ENCODE data around the gene DSE. TPM values are rescaled to one million over a fixed set of nuclear protein-coding genes. Genes with fewer than 3 reads are reported as not detected.

Gene DSE
- total RNA-seq, 1 experiment from 2014 or later, result 5.4 TPM

DNA sequence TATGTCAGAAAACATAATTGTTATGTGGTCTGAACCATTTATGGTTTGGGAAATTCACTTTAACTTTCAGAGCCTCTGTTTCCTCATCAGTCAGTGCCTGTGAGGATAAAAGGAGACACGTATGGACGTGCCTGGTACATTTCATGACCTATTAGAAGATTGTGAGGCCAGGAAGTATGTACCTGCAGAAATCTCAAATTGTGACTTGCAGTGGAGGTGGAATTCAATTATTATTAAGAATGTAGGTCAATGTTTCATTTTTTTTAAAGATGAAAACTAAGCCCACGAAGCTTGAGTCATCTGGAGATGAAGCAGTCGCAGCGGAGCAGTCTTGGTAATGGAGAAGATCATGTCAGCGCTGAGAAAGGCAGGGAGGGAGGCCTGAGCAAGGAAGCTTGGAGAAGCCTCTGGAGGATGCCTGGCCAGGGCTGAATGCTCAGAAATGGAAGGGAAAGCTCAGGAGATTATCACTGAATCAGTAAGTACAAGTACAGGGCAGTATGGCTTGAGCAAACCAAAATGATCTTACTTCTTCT lies 3.9 kb upstream of the DSE start:
- no TSS peak for BruUV-seq (replicated peaks)
- POLR2A ChIA-PET, result no interaction called here
- H3K27me3 ChIP-seq (ENCODE audit: control insufficient read depth, insufficient read depth, low read length), result peaks cover 41% of the 10 kb centered on the region
- H3K4me1 ChIP-seq (ENCODE audit: control insufficient read depth, insufficient read depth, low read length), result no peaks in the 10 kb centered on the region
- CTCF ChIA-PET, result no interaction called here
- H3K27ac ChIP-seq (ENCODE audit: low read length), result no peak overlapping the region
- H3K9me3 ChIP-seq (ENCODE audit: control insufficient read depth, insufficient read depth, low read depth, low read length), result no peaks in the 10 kb centered on the region
- no peak overlapping the region for H3K4me3 ChIP-seq (ENCODE audit: low read depth in 2 of 2, low read length in 2 of 2)
- TF ChIP-seq, protein P1, sequence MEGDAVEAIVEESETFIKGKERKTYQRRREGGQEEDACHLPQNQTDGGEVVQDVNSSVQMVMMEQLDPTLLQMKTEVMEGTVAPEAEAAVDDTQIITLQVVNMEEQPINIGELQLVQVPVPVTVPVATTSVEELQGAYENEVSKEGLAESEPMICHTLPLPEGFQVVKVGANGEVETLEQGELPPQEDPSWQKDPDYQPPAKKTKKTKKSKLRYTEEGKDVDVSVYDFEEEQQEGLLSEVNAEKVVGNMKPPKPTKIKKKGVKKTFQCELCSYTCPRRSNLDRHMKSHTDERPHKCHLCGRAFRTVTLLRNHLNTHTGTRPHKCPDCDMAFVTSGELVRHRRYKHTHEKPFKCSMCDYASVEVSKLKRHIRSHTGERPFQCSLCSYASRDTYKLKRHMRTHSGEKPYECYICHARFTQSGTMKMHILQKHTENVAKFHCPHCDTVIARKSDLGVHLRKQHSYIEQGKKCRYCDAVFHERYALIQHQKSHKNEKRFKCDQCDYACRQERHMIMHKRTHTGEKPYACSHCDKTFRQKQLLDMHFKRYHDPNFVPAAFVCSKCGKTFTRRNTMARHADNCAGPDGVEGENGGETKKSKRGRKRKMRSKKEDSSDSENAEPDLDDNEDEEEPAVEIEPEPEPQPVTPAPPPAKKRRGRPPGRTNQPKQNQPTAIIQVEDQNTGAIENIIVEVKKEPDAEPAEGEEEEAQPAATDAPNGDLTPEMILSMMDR (IDR thresholded peaks at IDR 0.05), result no peak
- TF ChIP-seq, protein P2, sequence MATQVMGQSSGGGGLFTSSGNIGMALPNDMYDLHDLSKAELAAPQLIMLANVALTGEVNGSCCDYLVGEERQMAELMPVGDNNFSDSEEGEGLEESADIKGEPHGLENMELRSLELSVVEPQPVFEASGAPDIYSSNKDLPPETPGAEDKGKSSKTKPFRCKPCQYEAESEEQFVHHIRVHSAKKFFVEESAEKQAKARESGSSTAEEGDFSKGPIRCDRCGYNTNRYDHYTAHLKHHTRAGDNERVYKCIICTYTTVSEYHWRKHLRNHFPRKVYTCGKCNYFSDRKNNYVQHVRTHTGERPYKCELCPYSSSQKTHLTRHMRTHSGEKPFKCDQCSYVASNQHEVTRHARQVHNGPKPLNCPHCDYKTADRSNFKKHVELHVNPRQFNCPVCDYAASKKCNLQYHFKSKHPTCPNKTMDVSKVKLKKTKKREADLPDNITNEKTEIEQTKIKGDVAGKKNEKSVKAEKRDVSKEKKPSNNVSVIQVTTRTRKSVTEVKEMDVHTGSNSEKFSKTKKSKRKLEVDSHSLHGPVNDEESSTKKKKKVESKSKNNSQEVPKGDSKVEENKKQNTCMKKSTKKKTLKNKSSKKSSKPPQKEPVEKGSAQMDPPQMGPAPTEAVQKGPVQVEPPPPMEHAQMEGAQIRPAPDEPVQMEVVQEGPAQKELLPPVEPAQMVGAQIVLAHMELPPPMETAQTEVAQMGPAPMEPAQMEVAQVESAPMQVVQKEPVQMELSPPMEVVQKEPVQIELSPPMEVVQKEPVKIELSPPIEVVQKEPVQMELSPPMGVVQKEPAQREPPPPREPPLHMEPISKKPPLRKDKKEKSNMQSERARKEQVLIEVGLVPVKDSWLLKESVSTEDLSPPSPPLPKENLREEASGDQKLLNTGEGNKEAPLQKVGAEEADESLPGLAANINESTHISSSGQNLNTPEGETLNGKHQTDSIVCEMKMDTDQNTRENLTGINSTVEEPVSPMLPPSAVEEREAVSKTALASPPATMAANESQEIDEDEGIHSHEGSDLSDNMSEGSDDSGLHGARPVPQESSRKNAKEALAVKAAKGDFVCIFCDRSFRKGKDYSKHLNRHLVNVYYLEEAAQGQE (IDR thresholded peaks at IDR 0.05; ENCODE audit: insufficient read depth in 1 of 2, low read depth in 2 of 2, low read length in 1 of 2), result no peak
- no peak for TF ChIP-seq TCF7L2 (IDR thresholded peaks at IDR 0.05; ENCODE audit: low read depth, low read length)
- no peak for TF ChIP-seq SIN3A (IDR thresholded peaks at IDR 0.05; ENCODE audit: borderline replicate concordance, insufficient read depth, low read depth, low read length)
- no peak for TF ChIP-seq POLR2AphosphoS5 (IDR thresholded peaks at IDR 0.05; ENCODE audit: low read depth, low read length)
- DNase-seq (ENCODE audit: low read depth, low spot score) (no peak), ATAC-seq (no peak)
- in situ Hi-C loops (cut with HindIII; ENCODE audit: low pct_unique_long_range_greater_than_20kb, low sequenced_read_pairs) (no loop called here), intact Hi-C loops (cut with micrococcal nuclease; ENCODE audit: unreplicated experiment) (no loop called here)
- H3K36me3 ChIP-seq (ENCODE audit: control insufficient read depth, insufficient read depth, low read length), result no peaks in the 10 kb centered on the region

DNA sequence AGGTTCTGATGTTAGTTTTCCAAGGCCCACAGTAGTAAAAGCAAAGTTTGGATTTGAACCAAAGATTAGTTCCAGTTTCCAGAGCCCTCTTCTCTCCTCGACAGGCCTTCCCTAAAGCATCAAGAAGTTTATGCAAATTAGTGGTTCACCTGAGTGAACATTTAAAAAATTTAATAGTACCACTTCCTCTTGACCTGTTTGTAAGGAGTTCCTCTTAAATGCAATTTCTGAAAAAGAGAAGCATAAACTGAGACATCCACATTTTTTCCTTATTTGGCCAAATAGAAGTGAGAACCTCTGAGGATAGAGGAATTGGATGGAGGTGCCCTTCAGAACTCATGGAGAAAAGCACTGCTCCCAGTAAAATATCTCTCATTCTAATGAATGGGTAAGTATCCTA lies 1.2 kb upstream of the DSE start:
- H3K9me3 ChIP-seq (ENCODE audit: control insufficient read depth, insufficient read depth, low read depth, low read length), result no peaks in the 10 kb centered on the region
- BruUV-seq (replicated peaks), result no TSS peak
- intact Hi-C loops (cut with micrococcal nuclease; ENCODE audit: unreplicated experiment) (no loop called here), in situ Hi-C loops (cut with HindIII; ENCODE audit: low pct_unique_long_range_greater_than_20kb, low sequenced_read_pairs) (no loop called here)
- no peaks in the 10 kb centered on the region for H3K4me1 ChIP-seq (ENCODE audit: control insufficient read depth, insufficient read depth, low read length)
- CTCF ChIA-PET, result no interaction called here
- no peak overlapping the region for H3K27ac ChIP-seq (ENCODE audit: low read length)
- no peaks in the 10 kb centered on the region for H3K36me3 ChIP-seq (ENCODE audit: control insufficient read depth, insufficient read depth, low read length)
- H3K27me3 ChIP-seq (ENCODE audit: control insufficient read depth, insufficient read depth, low read length), result peaks cover 40% of the 10 kb centered on the region
- TF ChIP-seq SIN3A (IDR thresholded peaks at IDR 0.05; ENCODE audit: borderline replicate concordance, insufficient read depth, low read depth, low read length), result no peak
- TF ChIP-seq, protein P1 (IDR thresholded peaks at IDR 0.05), result no peak
- no peak for TF ChIP-seq TCF7L2 (IDR thresholded peaks at IDR 0.05; ENCODE audit: low read depth, low read length)
- TF ChIP-seq, protein P2 (IDR thresholded peaks at IDR 0.05; ENCODE audit: insufficient read depth in 1 of 2, low read depth in 2 of 2, low read length in 1 of 2), result no peak
- no peak for TF ChIP-seq POLR2AphosphoS5 (IDR thresholded peaks at IDR 0.05; ENCODE audit: low read depth, low read length)
- no peak overlapping the region for H3K4me3 ChIP-seq (ENCODE audit: low read depth in 2 of 2, low read length in 2 of 2)
- DNase-seq (ENCODE audit: low read depth, low spot score), result no peak
- ATAC-seq, result no peak
- POLR2A ChIA-PET, result no interaction called here

All from Panc1 (cell line).